Natural killer cell (primary cell): ENCODE data around the gene RERE. TPM values are rescaled to one million over a fixed set of nuclear protein-coding genes. Genes with fewer than 3 reads are reported as not detected.

Experiments
- ATAC-seq, 3 donors: fragments of 150-1000 bp in 2 of 3; fragments of 200-7000 bp in 1 of 3; cut with Tn5 transposase; 1 replicate in 1 of 3; 2 replicates in 2 of 3; pipeline ENCODE4 v1.10.0; 2021; ENCODE audit warnings: mild to moderate bottlenecking in 2 of 3, moderate library complexity in 2 of 3
- DNase-seq, 2 donors: peaks; one replicate each; pipeline versions ENCODE4 v3.0.0 to v3.0.0-alpha.2; 2013 to 2021; ENCODE audit warnings: mixed read lengths in 1 of 2
- H3K27ac ChIP-seq: one replicate; pipeline ENCODE4 v1.5.1; 2013; ENCODE audit warnings: mild to moderate bottlenecking, low read length
- H3K27me3 ChIP-seq: one replicate; pipeline ENCODE4 v1.6.1; 2013; ENCODE audit warnings: low read length; ENCODE audit not compliant: control insufficient read depth, insufficient read depth
- H3K36me3 ChIP-seq: one replicate; pipeline ENCODE4 v1.6.1; 2013; ENCODE audit warnings: low read length; ENCODE audit not compliant: control insufficient read depth, insufficient read depth
- H3K4me1 ChIP-seq: one replicate; pipeline ENCODE4 v1.6.1; 2013; ENCODE audit warnings: low read length; ENCODE audit not compliant: control insufficient read depth, insufficient read depth
- H3K4me3 ChIP-seq: one replicate; pipeline ENCODE4 v1.5.1; 2013; ENCODE audit warnings: low read length
- H3K9me3 ChIP-seq: one replicate; pipeline ENCODE4 v1.6.1; 2013; ENCODE audit warnings: low read length; ENCODE audit not compliant: control insufficient read depth, insufficient read depth
- H3K27ac Mint-ChIP-seq, 2 donors: one replicate each; pipeline ENCODE4 v1.8.0; 2022; ENCODE audit warnings: mild to moderate bottlenecking in 2 of 2, mixed read lengths in 2 of 2, moderate library complexity in 1 of 2
- H3K27me3 Mint-ChIP-seq, 2 donors: one replicate each; pipeline ENCODE4 v1.8.0; 2022; ENCODE audit warnings: low read depth in 2 of 2, mixed read lengths in 2 of 2
- H3K36me3 Mint-ChIP-seq: one replicate; pipeline ENCODE4 v1.8.0; 2022; ENCODE audit warnings: mixed read lengths
- H3K4me1 Mint-ChIP-seq, 2 donors: one replicate each; pipeline ENCODE4 v1.8.0; 2022; ENCODE audit warnings: mixed read lengths in 2 of 2
- H3K4me3 Mint-ChIP-seq: one replicate; pipeline ENCODE4 v1.8.0; 2022; ENCODE audit warnings: mild to moderate bottlenecking, moderate library complexity, mixed read lengths
- H3K9me3 Mint-ChIP-seq, 2 donors: one replicate each; pipeline ENCODE4 v1.8.0; 2022; ENCODE audit warnings: mixed read lengths in 2 of 2
- CTCF ChIP-seq: fragments of 200-600 bp; IDR thresholded peaks from one replicate; pipeline ENCODE4 v1.8.0; 2022; ENCODE audit warnings: antibody characterized with exemption
- WGBS: methylation state at CpG from one replicate; pipeline ENCODE4 v1.1.7; 2013; ENCODE audit warnings: missing lambda C conversion rate; ENCODE audit not compliant: insufficient coverage; 5-methylcytosine and 5-hydroxymethylcytosine counted together
- intact Hi-C: fragments of 100-400 bp; cut with micrococcal nuclease; formaldehyde crosslinking; loops from one replicate; pipeline ENCODE4 v1.14.2; 2022
- total RNA-seq, 4 donors: library from RNA; stranded (reverse); fragments of 120-200 nt in 1 of 4; gene quantifications; one replicate each; pipeline versions ENCODE4 v1.2.3 to v1.2.4, GENCODE V29; 2013 to 2022

The RERE gene
- total RNA-seq, 3 donors from 2014 or later (not counting 1 experiment from before 2014, with no cell fraction given): 67.7 to 76.0 (median 73.0) TPM

GRCh38 chr1:8352886-8353785 is 464.3 kb downstream of the RERE start:
- Histone ChIP-seq H3K9me3 (no peaks in the 10 kb centered on the region), H3K4me1 (peaks cover 6% of the 10 kb centered on the region), H3K36me3 (peaks cover 21% of the 10 kb centered on the region), H3K27ac (no peak overlapping the region), H3K4me3 (no peak overlapping the region), H3K27me3 (no peaks in the 10 kb centered on the region)
- peaks cover 5 to 6% of the 10 kb centered on the region in 2 donors for H3K4me1 Mint-ChIP-seq
- H3K27me3 Mint-ChIP-seq: peaks cover 0 to 3% of the 10 kb centered on the region in 2 donors
- H3K27ac Mint-ChIP-seq: no peak overlapping the region
- intact Hi-C loops: no loop called here
- TF ChIP-seq CTCF: no peak
- no peak for ATAC-seq
- DNase-seq: no peak
- no peaks in the 10 kb centered on the region for H3K36me3 Mint-ChIP-seq
- no peaks in the 10 kb centered on the region for H3K9me3 Mint-ChIP-seq
- H3K4me3 Mint-ChIP-seq: no peak overlapping the region
- WGBS: 91% methylated on average over 21 of the region's 21 CpGs

- Mint-ChIP-seq H3K27me3 (peaks cover 0 to 3% of the 10 kb centered on the region in 2 donors), H3K27ac (no peak overlapping the region), H3K4me1 (peaks cover 5 to 6% of the 10 kb centered on the region in 2 donors), H3K36me3 (no peaks in the 10 kb centered on the region), H3K9me3 (no peaks in the 10 kb centered on the region), H3K4me3 (no peak overlapping the region)
- no peak for DNase-seq
- Histone ChIP-seq H3K27me3 (no peaks in the 10 kb centered on the region), H3K4me1 (peaks cover 6% of the 10 kb centered on the region), H3K4me3 (no peak overlapping the region), H3K27ac (no peak overlapping the region), H3K9me3 (no peaks in the 10 kb centered on the region), H3K36me3 (peaks cover 14% of the 10 kb centered on the region)
- TF ChIP-seq CTCF: no peak
- 94% methylated on average over 15 of the region's 15 CpGs for WGBS
- no peak for ATAC-seq
- intact Hi-C loops: no loop called here
Measured at GRCh38 chr1:8352471-8352845, 465.0 kb downstream of the RERE start.

- no peaks in the 10 kb centered on the region for H3K36me3 Mint-ChIP-seq
- Histone ChIP-seq H3K27ac (no peak overlapping the region), H3K36me3 (peaks cover 10% of the 10 kb centered on the region), H3K27me3 (no peaks in the 10 kb centered on the region), H3K4me3 (no peak overlapping the region), H3K9me3 (no peaks in the 10 kb centered on the region), H3K4me1 (peaks cover 6% of the 10 kb centered on the region)
- 85% methylated on average over 9 of the region's 13 CpGs for WGBS
- H3K27ac Mint-ChIP-seq: no peak overlapping the region
- ATAC-seq: no peak
- H3K9me3 Mint-ChIP-seq: no peaks in the 10 kb centered on the region
- TF ChIP-seq CTCF: no peak
- H3K4me3 Mint-ChIP-seq: no peak overlapping the region
- H3K27me3 Mint-ChIP-seq: peaks cover 0 to 3% of the 10 kb centered on the region in 2 donors
- H3K4me1 Mint-ChIP-seq: peaks cover 5 to 6% of the 10 kb centered on the region in 2 donors
- peak in 1 of 2 donors; percentile 42 for DNase-seq
- intact Hi-C loops: no loop called here
Measured at GRCh38 chr1:8351693-8352470, 465.6 kb downstream of the RERE start.
